K562 (cell line): ENCODE data around the gene GNAI2. TPM values are rescaled to one million over a fixed set of nuclear protein-coding genes. Genes with fewer than 3 reads are reported as not detected.

Experiments
- BCL6 ChIP-seq: fragments of 250-450 bp; sonication (Bioruptor Pico); IDR thresholded peaks from 2 replicates; pipeline ENCODE4 v1.4.0; 2020
- CGGBP1 ChIP-seq: fragments of 250-450 bp; sonication (Bioruptor Pico); IDR thresholded peaks from 2 replicates; pipeline ENCODE4 v1.9.0; 2021; ENCODE audit warnings: mild to moderate bottlenecking
- ELF1 ChIP-seq: fragments of 200-800 bp; sonication (Bioruptor generic); IDR thresholded peaks from 2 replicates; pipeline ENCODE4 v1.6.1; 2016; ENCODE audit warnings: missing genetic modification characterization, missing compliant biosample characterization
- ERF ChIP-seq: fragments of 450-650 bp; formaldehyde crosslinking; IDR thresholded peaks from 2 replicates; pipeline ENCODE4 v1.4.0; 2020; ENCODE audit warnings: mild to moderate bottlenecking, mixed read lengths
- FOXA3 ChIP-seq, 2 experiments: fragments of 450-650 bp in 1 of 2; sonication (generic) in 1 of 2; formaldehyde crosslinking; IDR thresholded peaks in 1 of 2; conservative IDR thresholded peaks in 1 of 2; 2 replicates each; pipeline versions ENCODE4 v1.4.0 to v1.8.0; 2020 to 2022; ENCODE audit warnings: mild to moderate bottlenecking in 2 of 2, missing genetic modification reagents in 1 of 2
- FOXK1 ChIP-seq: sonication (generic); formaldehyde crosslinking; IDR thresholded peaks from 2 replicates; pipeline ENCODE4 v1.8.0; 2022; ENCODE audit warnings: missing genetic modification reagents, mild to moderate bottlenecking, borderline replicate concordance
- ID3 ChIP-seq, 2 experiments: fragments of 250-450 bp in 1 of 2; fragments of 450-650 bp in 1 of 2; sonication (Bioruptor Pico) in 1 of 2; IDR thresholded peaks; 2 replicates each; pipeline versions ENCODE4 v1.6.1 to v1.8.0; 2016 to 2021; ENCODE audit warnings: mild to moderate bottlenecking in 2 of 2, moderate library complexity in 2 of 2, missing compliant biosample characterization in 1 of 2, missing genetic modification characterization in 1 of 2
- MGA ChIP-seq: fragments of 450-650 bp; IDR thresholded peaks from 2 replicates; pipeline ENCODE4 v1.6.1; 2016; ENCODE audit warnings: mild to moderate bottlenecking, moderate library complexity
- PTBP1 ChIP-seq: fragments of 200-400 bp; formaldehyde crosslinking; IDR thresholded peaks from 2 replicates; pipeline ENCODE4 v1.6.1; 2017; ENCODE audit warnings: low read depth, low read length
- SMARCA4 ChIP-seq: fragments of 450-650 bp; IDR thresholded peaks from 2 replicates; pipeline ENCODE4 v1.6.1; 2016
- SNAPC5 ChIP-seq: fragments of 250-450 bp; sonication (Bioruptor Pico); IDR thresholded peaks from 2 replicates; pipeline ENCODE4 v1.8.0; 2021; ENCODE audit warnings: moderate library complexity, mild to moderate bottlenecking, inconsistent platforms
- SOX6 ChIP-seq: fragments of 450-650 bp; IDR thresholded peaks from 2 replicates; pipeline ENCODE4 v1.6.1; 2014; ENCODE audit warnings: mild to moderate bottlenecking
- YBX1 ChIP-seq: fragments of 450-650 bp; IDR thresholded peaks from 2 replicates; pipeline ENCODE4 v1.7.1; 2016; ENCODE audit warnings: mild to moderate bottlenecking
- ZBTB8A ChIP-seq: fragments of 450-650 bp; IDR thresholded peaks from 2 replicates; pipeline ENCODE4 v1.6.1; 2018; ENCODE audit warnings: mild to moderate bottlenecking, moderate library complexity; ENCODE audit not compliant: partially characterized antibody
- polyA plus RNA-seq, 8 experiments: library from polyadenylated mRNA; depleted of rRNA in 4 of 8; stranded (reverse) in 5 of 8; unstranded in 3 of 8; fragments of >200 nt; fragmentation: Nextera tagmentation in 2 of 8; fragmentation: Illumina TruSeq in 1 of 8; extraction: Ambion mirVana in 2 of 8; extraction: Trizol in 1 of 8; gene quantifications; 2 replicates each; pipeline versions ENCODE4 v1.2.1 to v1.2.3, GENCODE V29; 2011 to 2014; ENCODE audit warnings: inconsistent platforms in 1 of 8, missing spikeins in 1 of 8
- total RNA-seq, 7 experiments: library from RNA; depleted of rRNA in 6 of 7; stranded (reverse); fragments of >200 nt in 6 of 7; fragmentation: Illumina TruSeq in 2 of 7; extraction: Trizol in 2 of 7; gene quantifications; 2 replicates each; pipeline versions ENCODE4 v1.2.1 to v1.2.3, GENCODE V29; 2011 to 2021; ENCODE audit warnings: low replicate concordance in 1 of 7

The GNAI2 gene
- total and polyA plus RNA-seq, 9 of the 15 experiments (the other 6 are each of a cell fraction or from before 2014, with no cell fraction given): 1.1 to 72.2 (median 42.7) TPM

GRCh38 chr3:50292159-50293078 lies 56.4 kb downstream of the GNAI2 start, which contains the start of gene IFRD2 (continued):
- TF ChIP-seq MGA (no peak; the same call in none of the 2 replicates), FOXK1 (CRISPR knock-in tag) (no peak), BCL6 (CRISPR knock-in tag) (peak; percentile 82), SOX6 (no peak), FOXA3 (CRISPR knock-in tag; conservative IDR thresholded peaks at IDR 0.05 in 1 of 2, IDR thresholded peaks at IDR 0.05 in 1 of 2) (no peak), SMARCA4 (no peak), CGGBP1 (CRISPR knock-in tag) (no peak), PTBP1 (no peak), ZBTB8A (no peak), SNAPC5 (CRISPR knock-in tag) (no peak), ID3 (CRISPR knock-in tag; IDR thresholded peaks at IDR 0.05) (no peak), ID3 (tag; IDR thresholded peaks at IDR 0.05) (peak; percentile 91), ERF (peak; percentile 93), YBX1 (no peak), ELF1 (no peak)
